Gastroesophageal sphincter (tissue), 3 donors: ENCODE results near the gene CSF3R.

Experiments used
- EP300 ChIP-seq: sonication (generic); formaldehyde crosslinking; IDR thresholded peaks from one replicate; pipeline ENCODE4 v1.6.1; 2017; ENCODE audit warnings: antibody characterized with exemption, mild to moderate bottlenecking
- POLR2A ChIP-seq, 2 donors: fragments of 450-650 bp; IDR thresholded peaks; one replicate each; pipeline ENCODE4 v1.6.1; 2017; ENCODE audit warnings: antibody characterized with exemption in 2 of 2, mild to moderate bottlenecking in 2 of 2, moderate library complexity in 1 of 2
- POLR2AphosphoS5 ChIP-seq: sonication (generic); formaldehyde crosslinking; IDR thresholded peaks from one replicate; pipeline ENCODE4 v1.6.1; 2017; ENCODE audit warnings: antibody characterized with exemption
- TF ChIP-seq, protein P1 (sequence below), 4 experiments: fragments of 200-600 bp in 2 of 4; fragments of 450-650 bp in 2 of 4; sonication (generic) in 1 of 4; IDR thresholded peaks; one replicate each; pipeline ENCODE4 v1.5.1; 2017 to 2019; ENCODE audit warnings: antibody characterized with exemption in 4 of 4, mild to moderate bottlenecking in 2 of 4, moderate library complexity in 2 of 4

DNA sequence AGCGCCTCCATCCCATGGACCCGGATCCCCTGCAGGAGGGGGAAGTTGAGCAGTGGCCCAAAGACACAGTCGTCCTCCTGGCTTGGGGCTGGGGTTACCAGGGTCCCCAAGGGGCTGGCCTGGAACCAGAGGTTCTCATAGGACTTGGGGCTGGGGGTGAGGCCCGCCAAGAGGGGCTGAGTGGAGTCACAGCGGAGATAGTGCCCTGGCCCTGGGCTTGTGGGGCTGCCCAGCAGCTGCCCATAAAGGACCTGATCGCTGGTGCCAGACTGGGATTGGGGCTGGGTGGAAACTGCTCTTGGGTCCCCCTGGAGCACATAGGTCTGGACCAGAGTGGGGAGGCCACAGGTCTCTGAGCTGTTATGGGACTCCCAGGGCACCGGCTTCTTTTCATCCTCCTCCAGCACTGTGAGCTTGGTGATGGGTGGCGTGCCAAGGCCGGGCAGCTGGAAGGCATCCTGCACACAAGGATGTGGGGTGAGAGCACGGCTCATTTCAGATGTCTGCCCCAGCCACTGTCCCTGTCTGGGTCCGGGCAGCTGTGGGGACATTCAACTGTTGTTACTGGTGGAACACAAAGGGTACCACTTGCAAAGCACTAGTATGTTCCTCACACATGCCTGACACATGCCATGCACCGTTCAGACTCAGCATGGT lies 16.2 kb downstream of the CSF3R start:
- TF ChIP-seq, protein P1, sequence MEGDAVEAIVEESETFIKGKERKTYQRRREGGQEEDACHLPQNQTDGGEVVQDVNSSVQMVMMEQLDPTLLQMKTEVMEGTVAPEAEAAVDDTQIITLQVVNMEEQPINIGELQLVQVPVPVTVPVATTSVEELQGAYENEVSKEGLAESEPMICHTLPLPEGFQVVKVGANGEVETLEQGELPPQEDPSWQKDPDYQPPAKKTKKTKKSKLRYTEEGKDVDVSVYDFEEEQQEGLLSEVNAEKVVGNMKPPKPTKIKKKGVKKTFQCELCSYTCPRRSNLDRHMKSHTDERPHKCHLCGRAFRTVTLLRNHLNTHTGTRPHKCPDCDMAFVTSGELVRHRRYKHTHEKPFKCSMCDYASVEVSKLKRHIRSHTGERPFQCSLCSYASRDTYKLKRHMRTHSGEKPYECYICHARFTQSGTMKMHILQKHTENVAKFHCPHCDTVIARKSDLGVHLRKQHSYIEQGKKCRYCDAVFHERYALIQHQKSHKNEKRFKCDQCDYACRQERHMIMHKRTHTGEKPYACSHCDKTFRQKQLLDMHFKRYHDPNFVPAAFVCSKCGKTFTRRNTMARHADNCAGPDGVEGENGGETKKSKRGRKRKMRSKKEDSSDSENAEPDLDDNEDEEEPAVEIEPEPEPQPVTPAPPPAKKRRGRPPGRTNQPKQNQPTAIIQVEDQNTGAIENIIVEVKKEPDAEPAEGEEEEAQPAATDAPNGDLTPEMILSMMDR (IDR thresholded peaks at IDR 0.05), result no peak
- no peak for TF ChIP-seq POLR2A (IDR thresholded peaks at IDR 0.05)
- no peak for TF ChIP-seq POLR2AphosphoS5
- TF ChIP-seq EP300, result no peak
